GM21390 (cell line): ENCODE measurements around the gene BECN2.

ENCODE experiments used
- ATAC-seq: cut with Tn5 transposase; IDR thresholded peaks from one replicate; pipeline ENCODE4 v1.9.1; 2021; ENCODE audit not compliant: unreplicated experiment

The BECN2 gene

GRCh38 chr1:241957692-241958494, at the start of gene BECN2:
BECN2 (plus strand) TSS chr1:241957767; CDS start chr1:241957767, 0 bp downstream.
- no peak for ATAC-seq

GRCh38 chr1:241916196-241916595, 41.4 kb upstream of the BECN2 start:
- ATAC-seq: no peak

GRCh38 chr1:241917487-241917886, 40.1 kb upstream of the BECN2 start:
- ATAC-seq: no peak

- no peak for ATAC-seq
These were observed 38.7 kb upstream of the BECN2 start for GRCh38 chr1:241918879-241919278.

GRCh38 chr1:241924080-241924808, 33.3 kb upstream of the BECN2 start:
- no peak for ATAC-seq

GRCh38 chr1:241926141-241926540, 31.4 kb upstream of the BECN2 start:
- ATAC-seq: no peak

- no peak for ATAC-seq
These were observed 30.2 kb upstream of the BECN2 start for GRCh38 chr1:241927321-241927720.

- ATAC-seq: no peak
These were observed 24.7 kb upstream of the BECN2 start for GRCh38 chr1:241932845-241933244.

- no peak for ATAC-seq
These were observed 23.2 kb upstream of the BECN2 start for GRCh38 chr1:241934201-241934848.

- ATAC-seq: no peak
These were observed 22.7 kb upstream of the BECN2 start for GRCh38 chr1:241934866-241935265.

GRCh38 chr1:241939798-241940197, 17.8 kb upstream of the BECN2 start:
- no peak for ATAC-seq

GRCh38 chr1:241942738-241943137, 14.8 kb upstream of the BECN2 start:
- ATAC-seq: no peak

GRCh38 chr1:241944300-241944699, 13.3 kb upstream of the BECN2 start:
- ATAC-seq: no peak

- no peak for ATAC-seq
These were observed 10.2 kb upstream of the BECN2 start for GRCh38 chr1:241947354-241947753.

GRCh38 chr1:241950390-241950789, 7.2 kb upstream of the BECN2 start:
- no peak for ATAC-seq

GRCh38 chr1:241962153-241962552, 4.6 kb downstream of the BECN2 start:
- ATAC-seq: no peak

GRCh38 chr1:241963722-241964121, 6.2 kb downstream of the BECN2 start:
- ATAC-seq: no peak

GRCh38 chr1:241964550-241965282, 7.1 kb downstream of the BECN2 start:
- no peak for ATAC-seq

GRCh38 chr1:241968611-241969010, 11.0 kb downstream of the BECN2 start:
- ATAC-seq: no peak

GRCh38 chr1:241972703-241973369, 15.3 kb downstream of the BECN2 start:
- ATAC-seq: no peak

- no peak for ATAC-seq
These were observed 18.7 kb downstream of the BECN2 start for GRCh38 chr1:241976229-241976628.
